Left lobe of liver (tissue), 2 donors: ENCODE measurements around the gene SMYD2. TPM values are rescaled to one million over a fixed set of nuclear protein-coding genes. Genes with fewer than 3 reads are reported as not detected.

ENCODE experiments used
- ATAC-seq: fragments of 200-7000 bp; cut with Tn5 transposase; one replicate; pipeline ENCODE4 v1.9.1; 2020; ENCODE audit warnings: mild to moderate bottlenecking, moderate library complexity
- DNase-seq: peaks from one replicate; pipeline ENCODE4 v3.0.0-alpha.2; 2020; ENCODE audit warnings: low spot score
- total RNA-seq: library from RNA; stranded (reverse); gene quantifications from one replicate; pipeline ENCODE4 v1.2.1, GENCODE V29; 2021
- donor health status: DM: no; HTN: no; CAD: no; lungs with moderate emphysema.
- donor health status: DM: no; HTN: yes; CAD: no.

SMYD2 gene
- total RNA-seq, 1 donor from 2014 or later = 20.6 TPM

- DNase-seq = no peak
- ATAC-seq = no peak
Measured at GRCh38 chr1:214300149-214300780, 19.3 kb downstream of the SMYD2 start.

GRCh38 chr1:214301526-214301925, 20.6 kb downstream of the SMYD2 start:
- DNase-seq = no peak
- no peak for ATAC-seq

GRCh38 chr1:214303141-214303930, 22.4 kb downstream of the SMYD2 start:
- DNase-seq = no peak
- no peak for ATAC-seq

GRCh38 chr1:214305164-214305751, 24.3 kb downstream of the SMYD2 start:
- ATAC-seq (no peak), DNase-seq (no peak)

GRCh38 chr1:214306269-214306668, 25.3 kb downstream of the SMYD2 start:
- ATAC-seq (no peak), DNase-seq (no peak)

- ATAC-seq = no peak
Measured at GRCh38 chr1:214310010-214310409, 29.1 kb downstream of the SMYD2 start.

GRCh38 chr1:214310777-214311690, 30.1 kb downstream of the SMYD2 start:
- ATAC-seq (no peak), DNase-seq (no peak)

More at GRCh38 chr1:214310010-214310409, 29.1 kb downstream of the SMYD2 start:
- DNase-seq = no peak

- peak; percentile 85 for ATAC-seq
Measured at GRCh38 chr1:214312530-214313051, 31.6 kb downstream of the SMYD2 start.

GRCh38 chr1:214314178-214314843, 33.4 kb downstream of the SMYD2 start:
- ATAC-seq (no peak), DNase-seq (no peak)

More at GRCh38 chr1:214312530-214313051, 31.6 kb downstream of the SMYD2 start:
- DNase-seq = peak; percentile 91

GRCh38 chr1:214316593-214316992, 35.6 kb downstream of the SMYD2 start:
- peak; percentile 80 for ATAC-seq
- peak; percentile 78 for DNase-seq

- ATAC-seq = no peak
- no peak for DNase-seq
Measured at GRCh38 chr1:214317300-214317699, 36.3 kb downstream of the SMYD2 start.

GRCh38 chr1:214317734-214318133, 36.8 kb downstream of the SMYD2 start:
- DNase-seq (no peak), ATAC-seq (no peak)

GRCh38 chr1:214318356-214318755, 37.4 kb downstream of the SMYD2 start:
- DNase-seq = no peak
- ATAC-seq = no peak

- DNase-seq (no peak), ATAC-seq (no peak)
Measured at GRCh38 chr1:214318956-214319736, 38.2 kb downstream of the SMYD2 start.

GRCh38 chr1:214319938-214320337, 39.0 kb downstream of the SMYD2 start:
- DNase-seq = no peak
- no peak for ATAC-seq

GRCh38 chr1:214321705-214322453, 40.9 kb downstream of the SMYD2 start:
- ATAC-seq (no peak), DNase-seq (no peak)

GRCh38 chr1:214324896-214325800, 44.2 kb downstream of the SMYD2 start:
- ATAC-seq = no peak
- no peak for DNase-seq

- DNase-seq (no peak), ATAC-seq (peak; percentile 3)
Measured at GRCh38 chr1:214326406-214326805, 45.4 kb downstream of the SMYD2 start.
